Measurements from ENCODE around the gene CDC42BPB.
"Not testable (repeated sequence)": the region's sequence is repeated elsewhere in the genome, so short reads cannot be mapped to it uniquely, and the experiment has no call there.

DNA sequence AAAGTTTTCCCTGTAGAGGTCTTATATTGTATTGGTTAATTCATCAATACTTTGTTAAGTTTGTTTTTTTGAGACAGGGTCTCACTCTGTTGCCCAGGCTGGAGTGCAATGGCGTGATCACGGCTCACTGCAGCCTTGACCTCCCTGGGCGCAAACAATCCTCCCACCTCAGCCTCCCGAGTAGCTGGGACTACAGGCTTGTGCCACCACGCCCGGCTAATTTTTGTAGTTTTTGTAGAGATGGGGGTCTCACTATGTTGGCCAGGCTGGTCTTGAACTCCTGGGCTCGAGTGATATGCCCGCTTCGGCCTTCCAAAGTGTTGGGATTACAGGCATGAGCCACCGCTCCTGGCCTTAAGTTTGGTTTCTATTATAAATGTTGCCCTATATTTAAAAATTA, 130.5 kb downstream of the CDC42BPB start:
- not testable (repeated sequence) for TF ChIP-seq CTCF, POLR2A (IDR thresholded peaks at IDR 0.05)
